Mucosa of stomach (tissue), 1 donor: ENCODE results near the gene IGSF9B.
A peak's percentile ranks its signal among the peaks of the same experiment; 100 is the strongest.

Experiments used
- H3K27me3 ChIP-seq: one replicate; pipeline ENCODE4 v1.7.0; 2013; ENCODE audit warnings: mild to moderate bottlenecking, low read length; ENCODE audit not compliant: control insufficient read depth, insufficient read depth
- H3K36me3 ChIP-seq: one replicate; pipeline ENCODE4 v1.7.0; 2013; ENCODE audit warnings: low read length; ENCODE audit not compliant: control insufficient read depth, insufficient read depth
- H3K4me1 ChIP-seq: one replicate; pipeline ENCODE4 v1.7.0; 2013; ENCODE audit warnings: mild to moderate bottlenecking, low read length; ENCODE audit not compliant: control insufficient read depth, insufficient read depth
- H3K4me3 ChIP-seq: one replicate; pipeline ENCODE4 v1.7.0; 2013; ENCODE audit warnings: low read length
- H3K9ac ChIP-seq: one replicate; pipeline ENCODE4 v1.7.0; 2013; ENCODE audit warnings: mild to moderate bottlenecking, low read length, moderate library complexity
- H3K9me3 ChIP-seq: one replicate; pipeline ENCODE4 v1.7.0; 2013; ENCODE audit warnings: mild to moderate bottlenecking, low read length, moderate library complexity; ENCODE audit not compliant: control insufficient read depth
- donor health status: Pancreatic carcinoma.

The IGSF9B gene

DNA sequence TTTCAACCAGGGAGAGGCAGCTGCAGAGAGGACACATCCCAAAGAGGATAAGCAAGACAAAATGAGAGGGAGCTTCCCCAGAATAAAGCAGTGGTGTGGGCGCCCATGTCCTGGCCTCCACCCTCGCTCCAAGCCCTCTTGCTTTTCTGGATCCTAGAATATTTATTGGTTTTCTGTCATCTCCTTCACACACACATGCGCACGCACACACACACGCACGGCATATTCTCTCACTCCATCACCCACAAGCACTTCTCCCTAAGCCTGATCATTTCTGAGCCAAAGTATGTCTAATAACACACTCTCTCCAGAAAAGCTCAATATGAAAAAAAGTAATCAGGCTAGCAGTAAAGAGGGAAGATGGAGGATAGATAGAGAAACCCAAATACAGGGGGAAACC, 7.6 kb downstream of the IGSF9B start:
- H3K9me3 ChIP-seq = no peaks in the 10 kb centered on the region
- H3K36me3 ChIP-seq = no peaks in the 10 kb centered on the region
- H3K4me1 ChIP-seq = peaks cover 33% of the 10 kb centered on the region
- H3K4me3 ChIP-seq = no peak overlapping the region
- no peak overlapping the region for H3K9ac ChIP-seq
- H3K27me3 ChIP-seq = peaks cover 38% of the 10 kb centered on the region

DNA sequence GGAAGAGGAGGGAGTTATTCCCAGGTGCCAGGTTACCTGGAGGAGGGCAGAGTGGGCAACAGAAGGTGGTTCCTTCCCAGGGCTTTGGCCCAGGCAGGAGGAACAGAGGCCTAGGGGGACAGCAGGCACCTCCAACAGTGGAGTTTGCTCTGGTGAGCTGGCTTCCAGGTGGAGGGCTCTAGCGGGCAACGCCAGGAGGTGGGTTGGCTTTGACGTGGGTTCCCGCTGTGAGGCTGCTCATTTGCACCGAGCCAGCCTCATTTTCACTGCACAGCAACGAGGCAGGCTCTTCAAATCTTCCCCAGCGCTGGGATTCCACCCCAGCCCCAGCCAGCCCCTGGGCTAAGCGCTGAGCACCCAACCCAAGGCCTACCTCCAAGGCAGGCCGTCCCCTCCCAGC, 8.1 kb downstream of the IGSF9B start:
- Histone ChIP-seq H3K27me3 (peaks cover 35% of the 10 kb centered on the region), H3K9ac (no peak overlapping the region), H3K36me3 (no peaks in the 10 kb centered on the region), H3K9me3 (no peaks in the 10 kb centered on the region), H3K4me1 (peaks cover 33% of the 10 kb centered on the region), H3K4me3 (no peak overlapping the region)

DNA sequence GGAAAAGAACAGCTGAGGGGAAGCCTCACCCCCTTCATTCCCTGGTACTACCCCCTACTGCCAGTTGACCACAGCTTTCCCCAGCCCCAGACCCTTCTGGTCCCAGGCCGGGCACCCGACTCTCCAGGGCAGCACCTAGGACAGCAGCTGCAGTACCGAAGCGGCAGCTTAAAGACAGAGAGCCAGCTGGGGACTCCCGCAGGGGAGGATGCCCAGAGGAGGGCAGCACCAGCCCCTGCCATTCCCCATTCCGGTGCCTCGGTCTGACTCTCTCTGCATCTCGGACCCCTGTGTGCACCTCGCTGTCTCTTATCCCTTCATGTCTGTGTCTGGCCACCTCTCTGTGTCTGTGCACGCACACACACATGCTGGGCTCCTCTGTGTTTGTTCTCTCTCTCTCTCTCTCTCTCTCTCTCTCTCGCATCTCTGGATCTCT, 9.4 kb downstream of the IGSF9B start:
- Histone ChIP-seq H3K4me3 (no peak overlapping the region), H3K9ac (peak overlapping the region; percentile 15), H3K36me3 (no peaks in the 10 kb centered on the region), H3K27me3 (peaks cover 35% of the 10 kb centered on the region), H3K9me3 (no peaks in the 10 kb centered on the region), H3K4me1 (peaks cover 30% of the 10 kb centered on the region)

DNA sequence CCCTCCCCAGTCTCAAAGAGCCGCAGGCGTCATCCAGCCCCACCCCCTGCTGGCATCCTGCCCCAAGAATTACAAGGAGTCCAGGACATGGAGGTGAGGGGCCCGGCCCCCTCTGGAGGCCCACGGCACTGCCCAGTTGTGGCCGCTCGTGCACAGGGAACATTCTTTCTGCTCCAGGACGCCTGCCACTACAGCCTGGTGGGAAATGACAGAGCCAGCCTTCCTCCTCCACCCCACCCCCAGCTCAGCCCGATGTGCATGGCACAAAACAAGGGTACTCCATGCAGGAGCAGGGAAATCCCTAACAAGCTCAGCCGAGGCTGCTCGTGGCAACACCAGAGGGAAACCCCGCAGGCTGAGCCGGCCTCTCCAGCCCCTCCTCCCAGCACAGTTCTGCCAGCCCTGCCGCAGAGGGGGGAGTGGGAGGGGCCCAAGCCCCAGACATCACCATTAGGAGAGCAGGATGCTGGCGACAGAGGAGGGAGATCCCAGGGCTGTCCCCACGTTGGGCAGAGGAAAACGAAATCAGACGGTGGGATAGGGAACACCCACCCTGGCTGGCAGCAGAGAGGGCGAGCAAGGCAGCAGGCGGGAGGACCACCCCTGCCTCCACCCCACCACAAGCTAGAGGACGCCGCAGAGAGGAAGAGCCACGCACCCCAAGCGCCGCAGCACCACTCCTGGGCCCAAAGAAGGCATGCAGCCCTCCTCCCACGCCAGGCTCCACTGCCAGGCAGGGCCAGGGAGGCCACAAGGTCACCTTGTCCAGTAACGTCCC, 10.0 kb downstream of the IGSF9B start:
- H3K9me3 ChIP-seq = no peaks in the 10 kb centered on the region
- H3K4me3 ChIP-seq = no peak overlapping the region
- H3K9ac ChIP-seq = no peak overlapping the region
- H3K4me1 ChIP-seq = peaks cover 24% of the 10 kb centered on the region
- peaks cover 32% of the 10 kb centered on the region for H3K27me3 ChIP-seq
- no peaks in the 10 kb centered on the region for H3K36me3 ChIP-seq

DNA sequence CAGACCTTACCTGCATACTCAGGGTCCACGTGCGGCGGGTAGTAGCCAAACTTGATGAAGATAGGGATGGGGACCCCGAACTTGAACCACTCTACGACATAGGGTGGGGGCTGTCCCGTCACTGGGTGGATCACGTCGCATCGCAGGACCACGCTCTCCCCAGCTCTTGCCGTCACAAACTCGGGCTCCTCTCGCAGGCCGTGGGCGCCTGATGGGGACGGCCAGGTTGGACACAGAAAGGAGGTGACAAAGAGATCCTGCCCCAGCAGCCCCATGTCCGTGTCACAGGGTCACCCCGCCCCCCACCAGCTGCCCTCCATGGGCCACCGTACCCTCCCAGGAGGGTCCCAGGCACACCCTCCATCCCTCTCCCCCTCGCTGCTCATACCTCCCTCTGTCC, 10.7 kb downstream of the IGSF9B start:
- H3K9ac ChIP-seq = no peak overlapping the region
- peaks cover 32% of the 10 kb centered on the region for H3K27me3 ChIP-seq
- no peak overlapping the region for H3K4me3 ChIP-seq
- no peaks in the 10 kb centered on the region for H3K9me3 ChIP-seq
- peaks cover 22% of the 10 kb centered on the region for H3K4me1 ChIP-seq
- no peaks in the 10 kb centered on the region for H3K36me3 ChIP-seq

DNA sequence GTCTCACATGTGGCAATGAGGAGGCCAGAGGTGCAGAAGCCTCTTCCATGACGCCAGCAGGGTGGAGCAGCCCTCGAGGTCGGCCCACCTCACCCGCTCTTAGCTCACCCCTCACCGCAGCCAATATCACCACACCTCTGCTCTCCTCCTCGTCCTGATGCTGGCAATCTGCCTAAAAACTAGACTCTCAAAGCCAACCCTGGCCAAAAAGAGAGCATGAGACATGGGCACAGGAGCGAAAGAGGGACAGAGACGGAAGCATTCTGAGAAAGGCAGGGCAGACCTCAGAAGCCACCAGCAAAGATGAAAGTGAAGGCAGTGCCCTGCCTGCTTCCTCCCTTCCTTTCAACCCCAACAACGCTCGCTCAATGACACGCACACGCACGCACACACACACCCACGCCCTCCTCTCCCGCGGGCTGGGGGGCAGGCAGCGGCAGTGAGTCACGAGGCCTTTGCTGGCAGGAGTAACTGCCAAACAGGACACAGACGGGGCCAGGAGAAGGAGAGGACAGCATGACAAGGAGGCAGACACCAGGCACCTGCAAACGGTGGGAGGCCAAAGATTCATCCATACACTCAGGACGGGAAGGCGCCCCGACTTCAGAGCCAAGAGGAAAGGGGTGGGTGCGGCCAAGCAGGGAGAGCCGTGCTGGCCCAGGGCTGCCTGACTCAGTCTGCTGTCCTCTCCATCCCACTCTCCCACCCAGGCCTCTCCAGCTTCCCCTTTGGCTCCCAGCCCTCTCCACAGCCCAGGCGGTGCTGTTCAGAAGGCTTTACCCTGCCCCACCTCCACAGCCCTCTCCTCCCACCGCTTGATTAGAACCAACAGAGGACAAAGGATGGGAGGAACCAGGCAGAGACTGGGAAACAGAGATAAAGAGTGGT, 11.4 kb downstream of the IGSF9B start:
- H3K9me3 ChIP-seq = no peaks in the 10 kb centered on the region
- peak overlapping the region; percentile 12 for H3K9ac ChIP-seq
- no peaks in the 10 kb centered on the region for H3K36me3 ChIP-seq
- H3K4me3 ChIP-seq = no peak overlapping the region
- peaks cover 22% of the 10 kb centered on the region for H3K4me1 ChIP-seq
- peaks cover 32% of the 10 kb centered on the region for H3K27me3 ChIP-seq

DNA sequence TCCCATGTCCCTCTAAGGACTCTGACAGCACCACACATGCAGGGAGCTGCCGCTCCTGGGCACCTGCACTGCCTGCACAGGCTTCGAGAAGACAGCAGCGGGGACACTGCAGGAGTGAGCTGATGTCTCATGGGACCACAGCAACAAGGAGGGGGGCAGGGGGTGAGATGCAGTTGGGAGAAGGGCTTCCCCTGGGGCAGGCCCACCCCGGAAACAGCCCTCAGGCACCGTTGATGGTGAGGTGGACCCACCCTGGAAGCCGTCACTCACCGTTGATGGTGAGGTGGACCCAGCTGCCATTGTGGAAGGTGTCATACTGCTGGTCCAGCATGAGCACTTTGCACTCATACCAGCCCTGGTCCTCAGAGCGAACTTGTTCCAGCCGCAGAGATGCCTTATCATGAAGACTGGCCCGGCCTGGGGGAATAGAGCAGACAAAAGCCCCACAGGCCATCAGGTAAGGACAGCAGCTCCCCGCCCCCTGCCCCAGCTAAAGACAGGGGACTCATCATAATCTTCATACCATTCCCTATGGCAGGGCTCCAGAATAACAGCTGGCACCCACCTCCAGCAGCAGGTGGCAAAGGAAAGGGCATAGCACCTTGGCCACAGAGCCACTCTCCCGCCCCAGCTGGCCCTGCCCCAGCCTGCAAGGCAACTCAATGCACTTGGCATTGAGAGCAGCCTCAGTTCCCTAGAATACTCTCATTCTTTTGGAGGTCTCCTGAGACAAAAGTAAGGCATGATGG, 12.6 kb downstream of the IGSF9B start:
- Histone ChIP-seq H3K9me3 (no peaks in the 10 kb centered on the region), H3K27me3 (peaks cover 28% of the 10 kb centered on the region), H3K4me1 (peaks cover 22% of the 10 kb centered on the region), H3K9ac (no peak overlapping the region), H3K36me3 (no peaks in the 10 kb centered on the region), H3K4me3 (no peak overlapping the region)

DNA sequence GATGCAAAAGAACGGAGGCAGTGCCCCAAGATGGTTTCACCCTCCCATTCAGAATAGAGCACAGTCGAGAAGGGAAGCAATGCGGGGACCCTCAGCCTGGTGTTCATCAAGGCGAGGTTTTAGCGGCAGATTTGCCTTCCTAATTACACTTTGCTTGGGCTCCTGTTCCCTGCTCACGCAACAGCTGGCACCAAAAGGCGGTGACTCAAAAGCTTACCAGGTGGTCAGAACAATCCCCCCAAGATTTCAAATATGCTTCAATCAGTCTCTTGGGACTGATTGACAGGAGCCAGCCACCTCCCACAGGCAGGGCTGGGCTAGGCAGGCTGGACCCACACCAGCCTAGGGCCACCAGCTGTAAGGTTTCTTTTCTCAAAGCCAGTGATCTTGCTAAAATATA, 14.2 kb downstream of the IGSF9B start:
- no peaks in the 10 kb centered on the region for H3K36me3 ChIP-seq
- no peak overlapping the region for H3K4me3 ChIP-seq
- H3K4me1 ChIP-seq = peaks cover 17% of the 10 kb centered on the region
- no peak overlapping the region for H3K9ac ChIP-seq
- no peaks in the 10 kb centered on the region for H3K9me3 ChIP-seq
- peaks cover 16% of the 10 kb centered on the region for H3K27me3 ChIP-seq

DNA sequence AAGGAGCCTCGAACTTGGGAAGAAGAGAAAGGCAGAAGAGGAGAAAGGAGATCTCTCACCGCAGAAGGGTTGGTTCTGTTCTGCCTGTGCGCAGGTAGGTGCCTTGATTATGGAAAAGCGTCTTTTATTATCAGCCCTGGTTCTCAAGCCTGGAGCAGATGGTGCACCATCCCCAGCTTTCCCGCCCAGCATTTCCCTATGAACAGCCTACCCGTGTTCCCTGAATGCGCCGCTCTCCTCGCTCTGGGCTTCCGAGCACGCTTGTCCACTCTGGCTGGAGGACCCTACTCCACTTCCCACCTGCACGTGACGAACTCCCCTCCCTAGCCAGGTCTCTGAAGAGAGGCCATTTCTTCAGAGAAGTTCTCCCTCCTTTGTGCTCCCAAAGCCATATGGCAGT, 15.2 kb downstream of the IGSF9B start:
- no peaks in the 10 kb centered on the region for H3K9me3 ChIP-seq
- H3K4me3 ChIP-seq = no peak overlapping the region
- no peaks in the 10 kb centered on the region for H3K36me3 ChIP-seq
- no peak overlapping the region for H3K9ac ChIP-seq
- peaks cover 7% of the 10 kb centered on the region for H3K27me3 ChIP-seq
- peaks cover 17% of the 10 kb centered on the region for H3K4me1 ChIP-seq

DNA sequence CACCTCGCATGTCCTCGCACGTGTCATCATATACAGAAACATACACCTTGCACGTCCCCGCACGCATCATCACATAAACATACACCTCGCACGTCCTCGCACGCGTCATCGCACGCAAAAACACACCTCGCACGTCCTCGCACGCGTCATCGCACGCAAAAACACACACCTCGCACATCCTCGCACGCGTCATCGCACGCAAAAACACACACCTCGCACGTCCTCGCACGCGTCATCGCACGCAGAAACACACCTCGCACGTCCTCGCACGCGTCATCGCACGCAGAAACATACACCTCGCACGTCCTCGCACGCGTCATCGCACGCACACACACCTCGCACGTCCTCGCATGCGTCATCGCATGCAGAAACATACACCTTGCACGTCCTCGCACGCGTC, 16.7 kb downstream of the IGSF9B start:
- no peaks in the 10 kb centered on the region for H3K27me3 ChIP-seq
- H3K4me1 ChIP-seq = peaks cover 8% of the 10 kb centered on the region
- no peak overlapping the region for H3K4me3 ChIP-seq
- H3K36me3 ChIP-seq = no peaks in the 10 kb centered on the region
- no peaks in the 10 kb centered on the region for H3K9me3 ChIP-seq
- H3K9ac ChIP-seq = no peak overlapping the region

DNA sequence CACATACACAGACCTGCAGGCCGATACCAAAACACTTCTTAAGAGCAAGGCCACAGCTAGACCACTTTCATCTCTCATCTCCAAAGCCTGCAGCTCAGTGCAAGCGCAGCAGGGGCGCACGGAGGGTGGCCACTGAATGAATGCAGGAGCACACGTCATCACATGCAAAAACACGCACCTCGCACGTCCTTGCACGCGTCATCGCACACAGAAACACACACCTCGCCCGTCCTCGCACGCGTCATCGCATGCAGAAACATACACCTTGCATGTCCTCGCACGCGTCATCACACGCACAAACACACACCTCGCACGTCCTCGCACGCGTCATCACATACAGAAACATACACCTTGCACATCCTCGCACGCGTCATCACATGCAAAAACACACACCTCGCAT, 17.2 kb downstream of the IGSF9B start:
- Histone ChIP-seq H3K4me1 (peaks cover 8% of the 10 kb centered on the region), H3K4me3 (no peak overlapping the region), H3K27me3 (no peaks in the 10 kb centered on the region), H3K9ac (no peak overlapping the region), H3K36me3 (no peaks in the 10 kb centered on the region), H3K9me3 (no peaks in the 10 kb centered on the region)

DNA sequence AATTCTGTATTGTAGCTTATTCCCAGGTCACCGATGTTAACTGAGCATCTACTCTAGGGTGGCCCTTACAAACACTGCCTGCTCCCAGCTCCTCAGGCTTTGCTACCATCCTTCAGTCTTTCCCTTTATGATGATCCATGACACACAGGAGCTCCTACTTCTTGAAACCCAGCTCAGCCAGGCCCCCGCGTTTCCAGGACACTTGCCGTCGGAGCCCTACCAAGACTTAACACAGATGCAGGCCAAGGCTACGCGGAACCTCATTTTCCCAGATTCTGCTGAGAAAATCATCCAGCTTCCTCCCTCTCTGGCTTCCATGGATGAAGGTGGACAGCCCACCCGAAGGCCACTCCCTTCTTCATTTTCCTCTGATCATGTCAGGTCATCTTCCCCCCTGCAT, 18.6 kb downstream of the IGSF9B start:
- Histone ChIP-seq H3K4me3 (no peak overlapping the region), H3K9me3 (no peaks in the 10 kb centered on the region), H3K36me3 (no peaks in the 10 kb centered on the region), H3K9ac (no peak overlapping the region), H3K4me1 (peaks cover 11% of the 10 kb centered on the region), H3K27me3 (no peaks in the 10 kb centered on the region)
